ENCODE measurements around the gene KRT74.

The KRT74 gene

DNA sequence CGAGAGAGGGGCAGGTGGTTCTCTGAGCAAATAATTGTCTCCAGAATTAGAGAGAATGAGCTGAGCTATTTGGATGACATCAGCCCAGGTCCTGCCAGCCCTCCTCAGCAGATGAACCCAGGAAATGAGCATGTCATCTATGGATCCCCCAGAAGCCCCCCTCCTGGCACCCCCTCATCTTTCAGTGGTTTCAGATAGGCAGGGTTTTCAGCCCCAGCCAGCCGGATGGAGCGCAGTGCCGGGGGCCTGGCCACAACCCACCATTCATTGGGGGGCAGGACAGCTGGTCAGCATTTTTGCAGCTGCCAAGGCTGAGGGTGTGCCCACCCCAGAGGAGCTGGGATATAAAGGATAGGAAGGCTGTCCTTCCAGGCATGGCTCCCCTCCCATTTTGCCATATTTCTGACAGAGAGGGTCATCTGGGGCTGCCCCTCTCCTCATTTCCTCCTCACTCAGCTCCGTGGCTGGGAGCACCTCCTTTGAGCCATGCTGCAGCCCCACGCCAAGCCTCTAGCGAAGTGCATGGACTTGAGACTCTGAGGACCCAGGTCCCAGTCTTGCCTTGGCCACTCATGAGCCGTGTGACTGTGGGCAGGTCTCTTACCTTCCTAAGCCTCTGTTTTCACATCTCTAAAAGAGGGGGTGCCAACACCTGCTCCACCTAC is 14.7 kb downstream of the KRT74 start:
- DNase-seq (ENCODE audit: low read depth, low spot score) = no peak
- Histone ChIP-seq H3K27ac (no peak overlapping the region), H3K36me3 (ENCODE audit: insufficient read depth, low read length) (no peaks in the 10 kb centered on the region), H3K9me3 (ENCODE audit: low read depth, low read length) (no peaks in the 10 kb centered on the region), H3K4me3 (no peak overlapping the region), H3K9ac (ENCODE audit: insufficient read length) (no peak overlapping the region)
- no peak for TF ChIP-seq FOXP2 (optimal IDR thresholded peaks at IDR 0.05; ENCODE audit: control extremely low read depth, extremely low read length, insufficient read depth)
- TF ChIP-seq POLR2AphosphoS5 (IDR thresholded peaks at IDR 0.05; ENCODE audit: borderline replicate concordance, low read depth, low read length) = no peak
- no peak for TF ChIP-seq EZH2 (IDR thresholded peaks at IDR 0.05)

GRCh38 chr12:52557476-52557875 is 16.2 kb downstream of the KRT74 start:
- no peak overlapping the region for H3K27ac ChIP-seq
- H3K36me3 ChIP-seq (ENCODE audit: insufficient read depth, low read length) = no peaks in the 10 kb centered on the region
- no peak overlapping the region for H3K9ac ChIP-seq (ENCODE audit: insufficient read length)
- H3K9me3 ChIP-seq (ENCODE audit: low read depth, low read length) = no peaks in the 10 kb centered on the region
- DNase-seq (ENCODE audit: low read depth, low spot score) = no peak
- no peak for TF ChIP-seq POLR2AphosphoS5 (IDR thresholded peaks at IDR 0.05; ENCODE audit: borderline replicate concordance, low read depth, low read length)
- H3K4me3 ChIP-seq = no peak overlapping the region

GRCh38 chr12:52555577-52555976 is 18.1 kb downstream of the KRT74 start:
- Histone ChIP-seq H3K9ac (ENCODE audit: insufficient read length) (no peak overlapping the region), H3K27ac (no peak overlapping the region), H3K36me3 (ENCODE audit: insufficient read depth, low read length) (no peaks in the 10 kb centered on the region), H3K9me3 (ENCODE audit: low read depth, low read length) (no peaks in the 10 kb centered on the region), H3K4me3 (no peak overlapping the region)
- no peak for TF ChIP-seq EZH2 (IDR thresholded peaks at IDR 0.05)
- no peak for TF ChIP-seq FOXP2 (optimal IDR thresholded peaks at IDR 0.05; ENCODE audit: control extremely low read depth, extremely low read length, insufficient read depth)
- no peak for TF ChIP-seq POLR2AphosphoS5 (IDR thresholded peaks at IDR 0.05; ENCODE audit: borderline replicate concordance, low read depth, low read length)
- DNase-seq (ENCODE audit: low read depth, low spot score) = no peak

DNA sequence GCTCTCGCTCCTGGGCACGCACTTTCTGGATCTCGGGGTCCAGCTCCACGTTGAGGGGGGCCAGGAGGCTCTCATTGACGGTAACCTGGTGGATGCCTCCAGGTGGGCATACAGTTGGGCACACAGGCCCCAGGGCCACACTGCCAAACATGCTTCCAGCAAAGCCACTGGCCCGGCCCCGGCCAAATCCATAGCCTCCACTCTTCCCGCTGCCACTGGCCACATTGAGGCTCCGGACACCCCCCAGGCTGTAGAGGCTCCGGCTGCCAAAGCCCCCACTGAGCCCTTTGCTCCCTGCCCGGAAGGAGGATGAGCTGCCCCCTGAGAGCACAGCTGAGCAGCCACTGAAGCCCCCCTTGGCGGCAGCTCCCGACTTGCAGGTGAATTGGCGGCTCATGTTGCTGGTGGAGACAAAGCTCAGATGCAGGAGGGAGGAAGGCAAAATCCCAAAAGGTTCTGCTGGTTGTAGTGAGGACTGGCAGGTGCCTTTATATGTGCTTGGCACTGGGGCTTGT is 20.9 kb downstream of the KRT74 start, which contains the start of gene KRT71:
Gene KRT71, minus strand, starts transcription at position 465 of the 515 bp plus-strand sequence. Its CDS starts 68 bp downstream, at position 397.
- Histone ChIP-seq H3K9me3 (ENCODE audit: low read depth, low read length) (no peaks in the 10 kb centered on the region), H3K27ac (no peak within 1 kb of the TSS), H3K4me3 (no peak within 1 kb of the TSS), H3K9ac (ENCODE audit: insufficient read length) (no peak within 1 kb of the TSS), H3K36me3 (ENCODE audit: insufficient read depth, low read length) (no peaks in the 10 kb centered on the region)
- TF ChIP-seq FOXP2 (optimal IDR thresholded peaks at IDR 0.05; ENCODE audit: control extremely low read depth, extremely low read length, insufficient read depth) = no peak
- TF ChIP-seq POLR2AphosphoS5 (IDR thresholded peaks at IDR 0.05; ENCODE audit: borderline replicate concordance, low read depth, low read length) = no peak
- TF ChIP-seq EZH2 (IDR thresholded peaks at IDR 0.05) = no peak
- no peak for DNase-seq (ENCODE audit: low read depth, low spot score)

DNA sequence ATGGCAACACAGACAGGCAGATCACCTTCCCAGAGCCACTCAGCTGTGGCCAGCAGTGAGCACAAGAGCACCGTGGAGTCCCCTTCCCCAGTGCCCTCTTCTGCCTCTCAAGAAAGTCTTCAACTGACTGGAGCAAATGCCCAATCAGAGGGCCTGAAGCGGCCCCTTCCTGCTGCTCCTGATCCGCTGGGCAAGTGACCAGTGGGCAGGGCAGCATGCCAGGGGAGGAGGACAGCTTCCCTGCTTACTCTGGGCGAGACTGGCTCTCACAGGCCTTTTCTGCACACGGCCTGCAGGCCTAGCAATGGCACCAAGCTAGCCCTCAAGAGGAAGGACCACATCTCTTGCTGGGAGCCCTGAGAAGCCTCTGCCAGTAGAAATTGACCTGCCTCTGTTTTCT is 21.6 kb downstream of the KRT74 start:
- Histone ChIP-seq H3K4me3 (no peak overlapping the region), H3K36me3 (ENCODE audit: insufficient read depth, low read length) (no peaks in the 10 kb centered on the region), H3K27ac (no peak overlapping the region), H3K9ac (ENCODE audit: insufficient read length) (no peak overlapping the region), H3K9me3 (ENCODE audit: low read depth, low read length) (no peaks in the 10 kb centered on the region)
- TF ChIP-seq EZH2 (IDR thresholded peaks at IDR 0.05) = no peak
- no peak for TF ChIP-seq POLR2AphosphoS5 (IDR thresholded peaks at IDR 0.05; ENCODE audit: borderline replicate concordance, low read depth, low read length)
- TF ChIP-seq FOXP2 (optimal IDR thresholded peaks at IDR 0.05; ENCODE audit: control extremely low read depth, extremely low read length, insufficient read depth) = no peak
- DNase-seq (ENCODE audit: low read depth, low spot score) = no peak

- Histone ChIP-seq H3K4me3 (no peak overlapping the region), H3K36me3 (ENCODE audit: insufficient read depth, low read length) (no peaks in the 10 kb centered on the region), H3K27ac (no peak overlapping the region), H3K9ac (ENCODE audit: insufficient read length) (no peak overlapping the region), H3K9me3 (ENCODE audit: low read depth, low read length) (no peaks in the 10 kb centered on the region)
- no peak for DNase-seq (ENCODE audit: low read depth, low spot score)
- no peak for TF ChIP-seq EZH2 (IDR thresholded peaks at IDR 0.05)
- no peak for TF ChIP-seq POLR2AphosphoS5 (IDR thresholded peaks at IDR 0.05; ENCODE audit: borderline replicate concordance, low read depth, low read length)
- TF ChIP-seq FOXP2 (optimal IDR thresholded peaks at IDR 0.05; ENCODE audit: control extremely low read depth, extremely low read length, insufficient read depth) = no peak
These were observed 22.3 kb downstream of the KRT74 start for GRCh38 chr12:52551216-52551865.

GRCh38 chr12:52546126-52546525 is 27.5 kb downstream of the KRT74 start:
- Histone ChIP-seq H3K9me3 (ENCODE audit: low read depth, low read length) (no peaks in the 10 kb centered on the region), H3K27ac (no peak overlapping the region), H3K4me3 (no peak overlapping the region), H3K9ac (ENCODE audit: insufficient read length) (no peak overlapping the region), H3K36me3 (ENCODE audit: insufficient read depth, low read length) (no peaks in the 10 kb centered on the region)
- DNase-seq (ENCODE audit: low read depth, low spot score) = no peak
- no peak for TF ChIP-seq POLR2AphosphoS5 (IDR thresholded peaks at IDR 0.05; ENCODE audit: borderline replicate concordance, low read depth, low read length)
- no peak for TF ChIP-seq FOXP2 (optimal IDR thresholded peaks at IDR 0.05; ENCODE audit: control extremely low read depth, extremely low read length, insufficient read depth)
- no peak for TF ChIP-seq EZH2 (IDR thresholded peaks at IDR 0.05)

DNA sequence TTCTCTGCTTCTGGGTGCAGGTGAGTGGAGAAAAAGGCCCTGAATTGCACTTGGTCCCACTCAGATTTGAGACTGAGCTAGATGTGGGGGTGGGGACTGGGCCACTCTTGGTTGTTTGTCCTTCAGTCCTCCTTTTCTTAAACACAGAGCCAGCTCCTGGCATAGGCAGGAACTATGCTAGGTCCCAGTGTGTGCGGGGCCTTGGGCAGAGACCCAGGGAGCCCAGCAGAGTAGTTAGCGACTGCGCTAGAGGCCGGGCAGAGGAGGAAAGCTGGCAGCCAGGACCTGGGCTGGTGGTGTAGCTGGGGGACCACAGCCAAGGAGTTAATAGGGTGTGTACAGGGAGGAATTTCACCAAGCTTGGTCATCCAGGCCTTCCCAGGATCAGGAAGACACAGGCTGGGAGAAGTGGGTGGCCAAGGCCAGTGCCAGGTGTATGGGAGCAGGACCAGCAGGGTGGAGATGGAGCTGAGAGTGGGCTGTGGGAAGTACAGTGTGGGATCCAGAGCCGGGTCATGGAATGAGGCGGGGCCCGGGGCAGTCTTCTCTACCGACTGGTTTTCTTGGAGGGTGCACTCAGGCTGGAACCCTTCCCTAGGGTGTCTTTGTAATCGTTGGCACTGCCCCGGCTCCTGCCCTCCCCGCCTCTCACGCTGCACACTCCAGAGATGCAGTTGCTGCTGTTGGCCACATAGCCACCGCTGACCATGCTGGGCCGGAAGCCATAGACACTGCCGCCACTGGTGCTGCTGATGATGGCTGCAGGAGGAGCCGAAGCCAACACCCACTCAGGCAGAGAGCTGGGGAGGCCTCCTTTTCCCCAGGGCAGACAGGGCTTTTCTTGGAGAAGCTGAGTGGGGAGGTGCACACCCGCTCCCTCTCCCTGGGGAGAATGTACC is 29.4 kb downstream of the KRT74 start:
- H3K4me3 ChIP-seq = no peak overlapping the region
- TF ChIP-seq EZH2 (IDR thresholded peaks at IDR 0.05) (no peak), POLR2AphosphoS5 (IDR thresholded peaks at IDR 0.05; ENCODE audit: borderline replicate concordance, low read depth, low read length) (no peak), FOXP2 (optimal IDR thresholded peaks at IDR 0.05; ENCODE audit: control extremely low read depth, extremely low read length, insufficient read depth) (no peak)

More for the DNA sequence above, 29.4 kb downstream of the KRT74 start:
- DNase-seq (ENCODE audit: low read depth, low spot score) = no peak
- Histone ChIP-seq H3K9ac (ENCODE audit: insufficient read length) (no peak overlapping the region), H3K36me3 (ENCODE audit: insufficient read depth, low read length) (no peaks in the 10 kb centered on the region), H3K27ac (no peak overlapping the region), H3K9me3 (ENCODE audit: low read depth, low read length) (no peaks in the 10 kb centered on the region)

Data from SK-N-MC (cell line).